H1 (cell line): Measurements from ENCODE around the gene PRXL2A. TPM values are rescaled to one million over a fixed set of nuclear protein-coding genes. Genes with fewer than 3 reads are reported as not detected.

Experiments used
- CTCF ChIA-PET: fragments of 300-600 bp; sonication (Branson Sonifier 250); formaldehyde crosslinking; loops from one replicate; lab custom pipeline; 2021; ENCODE audit not compliant: partially characterized antibody; lab: Charles Lee
- POLR2A ChIA-PET: fragments of 300-600 bp; sonication (Branson Sonifier 250); formaldehyde crosslinking; loops from one replicate; lab custom pipeline; 2021; ENCODE audit warnings: inconsistent platforms; ENCODE audit not compliant: partially characterized antibody; lab: Charles Lee
- DNase-seq, 2 experiments: peaks; one replicate each; pipeline versions ENCODE4 v3.0.0 to v3.0.0-alpha.2; 2010 to 2022; ENCODE audit warnings: low spot score in 2 of 2, low read depth in 1 of 2, mixed read lengths in 1 of 2
- FAIRE-seq: peaks from 2 replicates; lab custom pipeline; 2011; peaks lifted over from hg19 to GRCh38; lab: Jason Lieb, UNC
- H2AFZ ChIP-seq: 2 replicates; pipeline ENCODE4 v1.8.1; 2012; ENCODE audit warnings: low read length, inconsistent platforms
- H2AK5ac ChIP-seq: 2 replicates; pipeline ENCODE4 v1.6.1; 2013; ENCODE audit warnings: low read depth, low read length
- H2BK120ac ChIP-seq: replicated peaks from 2 replicates; pipeline ENCODE3; 2013; ENCODE audit warnings: low read depth, low read length, inconsistent platforms
- H2BK12ac ChIP-seq: 2 replicates; pipeline ENCODE4 v1.6.1; 2013; ENCODE audit warnings: low read depth, low read length
- H2BK15ac ChIP-seq: 2 replicates; pipeline ENCODE4 v1.6.1; 2013; ENCODE audit warnings: low read length
- H2BK20ac ChIP-seq: 2 replicates; pipeline ENCODE4 v1.6.1; 2013; ENCODE audit warnings: low read length
- H2BK5ac ChIP-seq: 2 replicates; pipeline ENCODE4 v1.6.1; 2013; ENCODE audit warnings: low read depth, low read length
- H3K14ac ChIP-seq: 2 replicates; pipeline ENCODE4 v1.6.1; 2013; ENCODE audit warnings: inconsistent platforms; ENCODE audit not compliant: insufficient read length
- H3K18ac ChIP-seq: 2 replicates; pipeline ENCODE4 v1.6.1; 2013; ENCODE audit warnings: low read length; ENCODE audit errors: extremely low read depth
- H3K23ac ChIP-seq: 2 replicates; pipeline ENCODE4 v1.6.1; 2013; ENCODE audit warnings: inconsistent platforms; ENCODE audit not compliant: insufficient read length
- H3K23me2 ChIP-seq: 2 replicates; pipeline ENCODE4 v1.6.1; 2013; ENCODE audit warnings: low read depth, low read length
- H3K27ac ChIP-seq: 2 replicates; pipeline ENCODE4 v1.6.1; 2011; ENCODE audit warnings: low read depth, low read length, inconsistent platforms
- H3K27me3 ChIP-seq, 4 experiments: replicated peaks in 1 of 4; 1 replicate in 1 of 4; 2 replicates in 3 of 4; pipeline versions ENCODE4 v1.6.1 to v1.8.1; 2011 to 2013; ENCODE audit warnings: low read length in 3 of 4, mild to moderate bottlenecking in 3 of 4, inconsistent platforms in 2 of 4, mixed read lengths in 2 of 4, moderate library complexity in 1 of 4; ENCODE audit not compliant: control insufficient read depth in 3 of 4, insufficient read depth in 3 of 4; ENCODE audit errors: extremely low read depth in 1 of 4
- H3K36me3 ChIP-seq, 4 experiments: 2 replicates each; pipeline versions ENCODE4 v1.6.1 to v1.8.1; 2011 to 2013; ENCODE audit warnings: mild to moderate bottlenecking in 4 of 4, low read length in 3 of 4, moderate library complexity in 2 of 4, control low read depth in 1 of 4, inconsistent platforms in 1 of 4; ENCODE audit not compliant: insufficient read depth in 4 of 4, control insufficient read depth in 2 of 4
- H3K4ac ChIP-seq: replicated peaks from 2 replicates; pipeline ENCODE3; 2013; ENCODE audit warnings: low read length, low read depth, mixed read lengths, inconsistent platforms; ENCODE audit not compliant: insufficient read length
- H3K4me1 ChIP-seq, 4 experiments: replicated peaks in 1 of 4; 1 replicate in 1 of 4; 2 replicates in 3 of 4; pipeline versions ENCODE4 v1.6.1 to v1.8.1; 2011 to 2013; ENCODE audit warnings: low read length in 3 of 4, inconsistent platforms in 2 of 4, mixed read lengths in 1 of 4; ENCODE audit not compliant: insufficient read depth in 4 of 4, control insufficient read depth in 3 of 4
- H3K4me2 ChIP-seq, 2 experiments: 2 replicates each; pipeline versions ENCODE4 v1.6.1 to v1.8.1; 2011 to 2013; ENCODE audit warnings: low read depth in 2 of 2, low read length in 2 of 2, control low read depth in 1 of 2, inconsistent platforms in 1 of 2, mild to moderate bottlenecking in 1 of 2; ENCODE audit not compliant: insufficient read depth in 1 of 2
- H3K4me3 ChIP-seq, 4 experiments: fragments of 200-600, 300-600 bp in 1 of 4; sonication (generic), shearing (Covaris generic), sonication (Bioruptor Twin) in 1 of 4; 2 replicates each; pipeline versions ENCODE4 v1.5.1 to v1.8.1; 2011 to 2016; ENCODE audit warnings: low read length in 4 of 4, low read depth in 3 of 4, control low read depth in 2 of 4, inconsistent platforms in 2 of 4, mild to moderate bottlenecking in 2 of 4, mixed read lengths in 1 of 4, moderate library complexity in 1 of 4; ENCODE audit not compliant: insufficient read depth in 2 of 4; ENCODE audit errors: extremely low read depth in 1 of 4
- H3K56ac ChIP-seq: replicated peaks from 2 replicates; pipeline ENCODE3; 2013; ENCODE audit warnings: low read depth, mild to moderate bottlenecking, mixed read lengths, low read length, inconsistent platforms; ENCODE audit not compliant: insufficient read length
- H3K79me1 ChIP-seq: 2 replicates; pipeline ENCODE4 v1.6.1; 2013; ENCODE audit warnings: low read depth, low read length, control low read depth
- H3K79me2 ChIP-seq, 2 experiments: 2 replicates each; pipeline versions ENCODE4 v1.6.1 to v1.8.1; 2012 to 2013; ENCODE audit warnings: low read length in 2 of 2, mild to moderate bottlenecking in 2 of 2, inconsistent platforms in 1 of 2; ENCODE audit not compliant: insufficient read depth in 2 of 2, control insufficient read depth in 1 of 2
- H3K9ac ChIP-seq, 4 experiments: replicated peaks in 1 of 4; 1 replicate in 1 of 4; 2 replicates in 3 of 4; pipeline versions ENCODE4 v1.6.1 to v1.8.1; 2011 to 2013; ENCODE audit warnings: low read depth in 3 of 4, low read length in 3 of 4, control low read depth in 2 of 4, mild to moderate bottlenecking in 2 of 4, moderate library complexity in 2 of 4, inconsistent platforms in 1 of 4; ENCODE audit errors: extremely low read depth in 1 of 4
- H3K9me3 ChIP-seq, 2 experiments: 2 replicates each; pipeline versions ENCODE4 v1.6.1 to v1.8.1; 2012 to 2013; ENCODE audit warnings: mild to moderate bottlenecking in 2 of 2, moderate library complexity in 2 of 2, control low read depth in 1 of 2, inconsistent platforms in 1 of 2, low read depth in 1 of 2, low read length in 1 of 2, mixed read lengths in 1 of 2; ENCODE audit not compliant: insufficient read depth in 2 of 2
- H4K20me1 ChIP-seq, 2 experiments: replicated peaks in 1 of 2; 2 replicates each; pipeline versions ENCODE3 to v1.8.1; 2011 to 2013; ENCODE audit warnings: inconsistent platforms in 2 of 2, low read length in 2 of 2, mild to moderate bottlenecking in 1 of 2; ENCODE audit not compliant: insufficient read depth in 2 of 2, control insufficient read depth in 1 of 2
- H4K5ac ChIP-seq: 2 replicates; pipeline ENCODE4 v1.6.1; 2013; ENCODE audit warnings: low read length, low read depth, mixed read lengths, inconsistent platforms; ENCODE audit not compliant: insufficient read length
- H4K8ac ChIP-seq: 2 replicates; pipeline ENCODE4 v1.8.0; 2013; ENCODE audit warnings: mild to moderate bottlenecking, moderate library complexity, low read length, inconsistent platforms; ENCODE audit not compliant: insufficient read depth; ENCODE audit errors: extremely low read depth
- H4K91ac ChIP-seq: replicated peaks from 2 replicates; pipeline ENCODE3; 2013; ENCODE audit warnings: low read length, mixed read lengths, inconsistent platforms; ENCODE audit not compliant: insufficient read length
- BCL11A ChIP-seq, 2 experiments: IDR thresholded peaks; one replicate each; pipeline ENCODE4 v1.6.1; 2011; ENCODE audit warnings: low read depth in 2 of 2, low read length in 2 of 2, mild to moderate bottlenecking in 2 of 2
- EP300 ChIP-seq, 2 experiments: IDR thresholded peaks; 1 replicate in 1 of 2; 2 replicates in 1 of 2; pipeline ENCODE4 v1.6.1; 2011 to 2012; ENCODE audit warnings: low read depth in 2 of 2, low read length in 2 of 2, mild to moderate bottlenecking in 2 of 2, borderline replicate concordance in 1 of 2, inconsistent platforms in 1 of 2, moderate library complexity in 1 of 2
- HDAC6 ChIP-seq: IDR thresholded peaks from one replicate; pipeline ENCODE4 v1.7.1; 2012; ENCODE audit warnings: low read depth, mild to moderate bottlenecking, inconsistent platforms, low read length, moderate library complexity
- KDM1A ChIP-seq: fragments of 200-600, 300-600 bp; sonication (generic); IDR thresholded peaks from 2 replicates; pipeline ENCODE4 v1.7.1; 2016; ENCODE audit warnings: mild to moderate bottlenecking, low read length, borderline replicate concordance
- MAFK ChIP-seq: IDR thresholded peaks from 2 replicates; pipeline ENCODE4 v1.6.1; 2012; ENCODE audit warnings: low read depth, mild to moderate bottlenecking, improper control_type of control experiment, low read length
- NANOG ChIP-seq: IDR thresholded peaks from 2 replicates; pipeline ENCODE4 v1.6.1; 2011; ENCODE audit warnings: low read length, low read depth, mild to moderate bottlenecking, inconsistent platforms; ENCODE audit not compliant: insufficient read depth, poor library complexity, severe bottlenecking
- POLR2A ChIP-seq, 2 experiments: IDR thresholded peaks; 1 replicate in 1 of 2; 2 replicates in 1 of 2; pipeline ENCODE4 v1.6.1; 2011; ENCODE audit warnings: low read depth in 2 of 2, low read length in 2 of 2, mild to moderate bottlenecking in 2 of 2; ENCODE audit errors: control extremely low read depth in 1 of 2
- RXRA ChIP-seq: IDR thresholded peaks from 2 replicates; pipeline ENCODE4 v1.6.1; 2011; ENCODE audit warnings: low read depth, mild to moderate bottlenecking, low read length, moderate library complexity; ENCODE audit not compliant: insufficient read depth
- SIX5 ChIP-seq: IDR thresholded peaks from 2 replicates; pipeline ENCODE4 v1.6.1; 2011; ENCODE audit warnings: mild to moderate bottlenecking, low read depth, low read length
- TCF12 ChIP-seq: IDR thresholded peaks from 2 replicates; pipeline ENCODE4 v1.6.1; 2011; ENCODE audit warnings: low read depth, mild to moderate bottlenecking, low read length
- WGBS, 2 experiments: shearing (Covaris generic) in 1 of 2; methylation state at CpG; one replicate each; pipeline versions ENCODE4 v1.1.6 to v1.1.7; 2013 to 2015; ENCODE audit warnings: low lambda C conversion rate in 2 of 2, mixed read lengths in 2 of 2, inconsistent platforms in 1 of 2, low coverage in 1 of 2, missing lambda C conversion rate in 1 of 2; ENCODE audit not compliant: insufficient replicate concordance in 2 of 2, insufficient coverage in 1 of 2, insufficient read length in 1 of 2; ENCODE audit errors: extremely low coverage in 1 of 2, missing lambda C conversion rate in 1 of 2; 5-methylcytosine and 5-hydroxymethylcytosine counted together
- polyA plus RNA-seq, 7 experiments: library from polyadenylated mRNA; depleted of rRNA in 3 of 7; stranded (reverse) in 5 of 7; unstranded in 2 of 7; fragments of >200 nt in 5 of 7; fragments of 200-250 nt in 2 of 7; gene quantifications; 1 replicate in 5 of 7; 2 replicates in 1 of 7; 4 replicates in 1 of 7; pipeline versions ENCODE4 v1.2.1 to v1.2.3, GENCODE V29; 2011 to 2013; ENCODE audit warnings: missing spikeins in 2 of 7, mixed read lengths in 2 of 7
- total RNA-seq: library from RNA; stranded (reverse); fragmentation: NEBNext Ultra II Directional; extraction: Animal tissue kit (Norgen Biotek cat#: 25700); gene quantifications from 2 replicates; pipeline ENCODE4 v1.2.1, GENCODE V29; 2021
- TF ChIP-seq, protein P1 (sequence below): IDR thresholded peaks from 2 replicates; pipeline ENCODE4 v1.6.1; 2011; ENCODE audit warnings: low read length, improper control_type of control experiment

PRXL2A gene
- total and polyA plus RNA-seq, 2 of the 8 experiments (the other 6 are each of a cell fraction or from before 2014, with no cell fraction given) = 13.4 to 58.3 TPM

DNA sequence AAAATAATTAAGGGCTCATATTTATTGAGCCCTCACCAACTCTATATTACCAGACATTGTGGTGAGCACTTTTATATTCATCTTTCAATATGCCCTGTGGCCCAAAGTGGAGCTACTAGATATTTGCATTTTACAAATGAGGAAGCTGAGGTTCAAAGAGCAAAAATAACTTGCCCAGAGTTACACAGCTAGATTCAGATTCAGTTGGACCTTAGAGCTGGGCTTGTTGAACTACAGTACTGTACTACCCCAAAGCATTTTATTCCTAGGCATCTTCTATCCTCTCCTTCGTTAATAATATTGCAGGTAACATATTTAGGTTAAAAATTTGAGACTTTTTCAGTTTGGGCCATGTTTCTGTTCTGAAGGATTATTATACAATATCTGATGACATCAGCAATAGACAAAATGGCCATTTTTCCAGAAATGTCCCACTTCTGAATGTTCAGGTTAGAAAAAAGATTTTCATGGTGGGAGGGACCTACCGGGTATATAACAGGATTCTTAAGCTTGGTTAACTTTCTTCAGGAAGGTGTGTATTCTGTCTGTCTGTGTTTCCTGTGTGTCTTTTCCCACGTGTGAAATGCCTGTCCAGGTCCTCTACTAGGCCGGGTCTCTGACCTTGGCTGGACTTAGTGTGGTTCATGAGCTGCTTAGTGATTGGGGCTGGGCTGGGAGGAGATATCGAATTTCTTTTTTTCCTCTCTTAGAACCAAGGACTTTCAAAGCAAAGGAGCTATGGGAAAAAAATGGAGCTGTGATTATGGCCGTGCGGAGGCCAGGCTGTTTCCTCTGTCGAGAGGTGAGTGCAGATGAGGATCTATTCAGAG lies 13.6 kb downstream of the PRXL2A start:
- Histone ChIP-seq H3K18ac (no peak overlapping the region), H3K23ac (no peak overlapping the region), H4K5ac (no peak overlapping the region), H4K91ac (no peak overlapping the region), H3K4me3 (no peak overlapping the region), H3K79me2 (peaks cover 0 to 13% of the 10 kb centered on the region in 2 experiments; a peak in 2 of 4 replicates), H3K4me2 (no peak overlapping the region), H2AK5ac (no peak overlapping the region), H2BK5ac (no peak overlapping the region), H3K27ac (no peak overlapping the region), H3K79me1 (peaks cover 6% of the 10 kb centered on the region; the same call in 1 of the 2 replicates), H4K8ac (no peak overlapping the region), H2BK12ac (no peak overlapping the region), H3K23me2 (no peaks in the 10 kb centered on the region), H3K56ac (no peak overlapping the region), H3K14ac (no peak overlapping the region), H3K27me3 (0 out of 7 replicates have a peak, but pooled peaks cover 0 to 3% (median 0%) of the 10 kb centered on the region in 4 experiments), H2BK120ac (no peak overlapping the region), H4K20me1 (peaks cover 4 to 22% of the 10 kb centered on the region in 2 experiments), H3K9me3 (no peaks in the 10 kb centered on the region), H3K4ac (no peak overlapping the region), H2AFZ (no peak overlapping the region), H2BK15ac (no peak overlapping the region), H3K4me1 (peaks cover 0 to 8% (median 2%) of the 10 kb centered on the region in 4 experiments; a peak in 3 of 7 replicates), H3K36me3 (peaks cover 2 to 29% (median 10%) of the 10 kb centered on the region in 4 experiments; a peak in 7 of 8 replicates), H2BK20ac (no peak overlapping the region), H3K9ac (no peak overlapping the region)
- DNase-seq = no peak
- POLR2A ChIA-PET = no interaction called here
- no peak for FAIRE-seq
- WGBS, 2 experiments = 94% methylated on average over 8 of the region's 8 CpGs; no CpG with 5 or more reads in 1 of the 2 experiments
- CTCF ChIA-PET = interaction anchor here (0.5 to 5.9 kb wide), 15 partner anchors 9 to 175 kb away, joined by 3 to 28 read pairs (median 4); partner anchors contain the start of gene PRXL2A
- TF ChIP-seq NANOG (no peak), HDAC6 (no peak), BCL11A (IDR thresholded peaks at IDR 0.05; ENCODE audit: low read depth in 2 of 2, low read length in 2 of 2) (no peak), TCF12 (no peak), KDM1A (no peak), POLR2A (IDR thresholded peaks at IDR 0.05; ENCODE audit: control extremely low read depth in 1 of 2, low read depth in 2 of 2, low read length in 2 of 2) (no peak), SIX5 (no peak), EP300 (IDR thresholded peaks at IDR 0.05; ENCODE audit: borderline replicate concordance in 1 of 2, low read depth in 2 of 2, low read length in 2 of 2) (no peak), MAFK (no peak), RXRA (no peak)
- TF ChIP-seq, protein P1, sequence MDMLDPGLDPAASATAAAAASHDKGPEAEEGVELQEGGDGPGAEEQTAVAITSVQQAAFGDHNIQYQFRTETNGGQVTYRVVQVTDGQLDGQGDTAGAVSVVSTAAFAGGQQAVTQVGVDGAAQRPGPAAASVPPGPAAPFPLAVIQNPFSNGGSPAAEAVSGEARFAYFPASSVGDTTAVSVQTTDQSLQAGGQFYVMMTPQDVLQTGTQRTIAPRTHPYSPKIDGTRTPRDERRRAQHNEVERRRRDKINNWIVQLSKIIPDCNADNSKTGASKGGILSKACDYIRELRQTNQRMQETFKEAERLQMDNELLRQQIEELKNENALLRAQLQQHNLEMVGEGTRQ = no peak
